HepG2 (cell line): ENCODE data around the gene SVOP. TPM values are rescaled to one million over a fixed set of nuclear protein-coding genes. Genes with fewer than 3 reads are reported as not detected.

Experiments used
- ATAC-seq: fragments of 200-7000 bp; cut with Tn5 transposase; 3 replicates; pipeline ENCODE4 v1.9.1; 2020; ENCODE audit warnings: mild to moderate bottlenecking, moderate library complexity
- BruUV-seq: library from RNA; stranded (reverse); fragments of 400-500 nt; replicated peaks from 2 replicates; lab custom pipeline; 2021; lab: Mats Ljungman, UMichigan
- CTCF ChIA-PET: fragments of 300-600 bp; formaldehyde crosslinking; extraction: SDS; loops from one replicate; lab custom pipeline; 2021; ENCODE audit warnings: low total read pairs, inconsistent platforms, low intra/inter-chr PET ratio; lab: Yijun Ruan, JAX
- POLR2A ChIA-PET: fragments of 350-600 bp; sonication (Branson Sonifier 250); formaldehyde crosslinking; loops from one replicate; lab custom pipeline; 2020; ENCODE audit warnings: antibody characterized with exemption, inconsistent platforms; lab: Yijun Ruan, JAX
- DNase-seq: peaks from one replicate; pipeline ENCODE4 v3.0.0-alpha.2; 2015; ENCODE audit warnings: low spot score
- FAIRE-seq: peaks from 3 replicates; lab custom pipeline; 2011; peaks lifted over from hg19 to GRCh38; lab: Jason Lieb, UNC
- H2AFZ ChIP-seq: one replicate; pipeline ENCODE4 v1.6.1; 2011; ENCODE audit warnings: low read length, inconsistent platforms
- H3K27ac ChIP-seq: fragments of 300-600 bp; 3 replicates; pipeline ENCODE4 v1.8.0; 2011; ENCODE audit warnings: mixed run types, mild to moderate bottlenecking, mixed read lengths, low read length, inconsistent platforms; ENCODE audit not compliant: insufficient read depth; ENCODE audit errors: extremely low read length
- H3K27me3 ChIP-seq, 2 experiments: fragments of 200-600 bp in 1 of 2; 2 replicates in 1 of 2; 3 replicates in 1 of 2; pipeline versions ENCODE4 v1.6.0 to v1.8.0; 2011; ENCODE audit warnings: low read length in 2 of 2, mild to moderate bottlenecking in 2 of 2, moderate library complexity in 2 of 2, inconsistent platforms in 1 of 2; ENCODE audit not compliant: insufficient read depth in 2 of 2, control insufficient read depth in 1 of 2
- H3K36me3 ChIP-seq, 2 experiments: fragments of 200-600 bp in 1 of 2; replicated peaks in 1 of 2; 2 replicates in 1 of 2; 3 replicates in 1 of 2; pipeline versions ENCODE4 v1.5.1 to v1.8.0; 2011; ENCODE audit warnings: low read length in 2 of 2, inconsistent platforms in 1 of 2; ENCODE audit not compliant: insufficient read depth in 2 of 2, control insufficient read depth in 1 of 2
- H3K4me1 ChIP-seq: 2 replicates; pipeline ENCODE4 v1.5.1; 2012; ENCODE audit warnings: low read length, inconsistent platforms; ENCODE audit not compliant: insufficient read depth
- H3K4me2 ChIP-seq: 2 replicates; pipeline ENCODE4 v1.6.0; 2011; ENCODE audit warnings: low read depth, low read length, inconsistent platforms
- H3K4me3 ChIP-seq, 3 experiments: fragments of 200-600 bp in 1 of 3; sonication (generic), shearing (Covaris generic) in 1 of 3; replicated peaks in 1 of 3; 2 replicates each; pipeline ENCODE4 v1.5.1; 2011 to 2016; ENCODE audit warnings: low read length in 3 of 3, inconsistent platforms in 2 of 3, low read depth in 2 of 3, mild to moderate bottlenecking in 2 of 3, control low read depth in 1 of 3, mixed read lengths in 1 of 3; ENCODE audit not compliant: insufficient read depth in 1 of 3
- H3K79me2 ChIP-seq: one replicate; pipeline ENCODE4 v1.6.1; 2011; ENCODE audit warnings: low read length, inconsistent platforms; ENCODE audit not compliant: insufficient read depth
- H3K9ac ChIP-seq: 2 replicates; pipeline ENCODE4 v1.6.0; 2011; ENCODE audit warnings: mild to moderate bottlenecking, low read depth, low read length, inconsistent platforms; ENCODE audit not compliant: insufficient read depth
- H3K9me3 ChIP-seq: 2 replicates; pipeline ENCODE4 v1.5.1; 2012; ENCODE audit warnings: mild to moderate bottlenecking, low read length
- H4K20me1 ChIP-seq: 2 replicates; pipeline ENCODE4 v1.6.0; 2011; ENCODE audit warnings: inconsistent platforms, mild to moderate bottlenecking, low read length, moderate library complexity; ENCODE audit not compliant: insufficient read depth
- ATM ChIP-seq: fragments of 450-650 bp; IDR thresholded peaks from 2 replicates; pipeline ENCODE4 v1.7.1; 2017; ENCODE audit warnings: mild to moderate bottlenecking, borderline replicate concordance
- GTF3A ChIP-seq: sonication (generic); formaldehyde crosslinking; conservative IDR thresholded peaks from 2 replicates; pipeline ENCODE4 v1.4.0; 2020; ENCODE audit warnings: mild to moderate bottlenecking, missing genetic modification reagents
- MIER2 ChIP-seq: IDR thresholded peaks from 2 replicates; pipeline ENCODE4 v1.6.1; 2016; ENCODE audit warnings: missing biosample characterization, missing genetic modification reagents
- PRMT3 ChIP-seq: sonication (generic); formaldehyde crosslinking; IDR thresholded peaks from 2 replicates; pipeline ENCODE4 v1.8.1; 2022; ENCODE audit warnings: low read depth, mild to moderate bottlenecking, moderate library complexity, missing genetic modification reagents, borderline replicate concordance
- ZNF160 ChIP-seq: sonication (generic); formaldehyde crosslinking; IDR thresholded peaks from 2 replicates; pipeline ENCODE4 v1.8.0; 2022; ENCODE audit warnings: mild to moderate bottlenecking, inconsistent platforms, missing genetic modification reagents
- ZNF552 ChIP-seq: sonication (generic); formaldehyde crosslinking; IDR thresholded peaks from 2 replicates; pipeline ENCODE4 v1.9.0; 2022; ENCODE audit warnings: missing genetic modification reagents, mild to moderate bottlenecking, borderline replicate concordance
- WGBS: methylation state at CpG from one replicate; pipeline ENCODE4 v1.1.6; 2017; ENCODE audit warnings: low lambda C conversion rate; 5-methylcytosine and 5-hydroxymethylcytosine counted together
- in situ Hi-C: cut with HindIII; loops from 2 replicates; pipeline ENCODE4 v1.10.0; 2017; ENCODE audit warnings: low pct_unique_long_range_greater_than_20kb; ENCODE audit not compliant: extremely low pct_ligation_motif_present
- intact Hi-C: fragments of 100-400 bp; cut with micrococcal nuclease; formaldehyde crosslinking; loops from one replicate; pipeline ENCODE4 v1.10.0; 2022; ENCODE audit not compliant: unreplicated experiment
- polyA plus RNA-seq, 8 experiments: library from polyadenylated mRNA; depleted of rRNA in 3 of 8; stranded (reverse) in 7 of 8; unstranded in 1 of 8; fragments of >200 nt; fragmentation: Illumina TruSeq in 4 of 8; extraction: Trizol in 4 of 8; gene quantifications; 2 replicates each; pipeline versions ENCODE4 v1.2.1 to v1.2.3, GENCODE V29; 2011 to 2016; ENCODE audit warnings: low read depth in 4 of 8, missing spikeins in 1 of 8, mixed read lengths in 1 of 8; ENCODE audit not compliant: insufficient read depth in 1 of 8
- total RNA-seq, 5 experiments: library from RNA; depleted of rRNA; stranded (reverse); fragments of >200 nt; fragmentation: Illumina TruSeq; extraction: Trizol; gene quantifications; 2 replicates each; pipeline ENCODE4 v1.2.3, GENCODE V29; 2016; ENCODE audit warnings: low read depth in 1 of 5
- TF ChIP-seq, protein P1 (sequence below): fragments of 450-650 bp; IDR thresholded peaks from 2 replicates; pipeline ENCODE4 v1.6.1; 2016
- TF ChIP-seq, protein P2 (sequence below), 2 experiments: IDR thresholded peaks; 2 replicates each; pipeline ENCODE4 v1.6.1; 2011 to 2012; ENCODE audit warnings: low read length in 2 of 2, borderline replicate concordance in 1 of 2, low read depth in 1 of 2, mild to moderate bottlenecking in 1 of 2, moderate library complexity in 1 of 2

The SVOP gene
- total and polyA plus RNA-seq, 2 of the 13 experiments (the other 11 are each of a cell fraction or from before 2014, with no cell fraction given), result not detected

DNA sequence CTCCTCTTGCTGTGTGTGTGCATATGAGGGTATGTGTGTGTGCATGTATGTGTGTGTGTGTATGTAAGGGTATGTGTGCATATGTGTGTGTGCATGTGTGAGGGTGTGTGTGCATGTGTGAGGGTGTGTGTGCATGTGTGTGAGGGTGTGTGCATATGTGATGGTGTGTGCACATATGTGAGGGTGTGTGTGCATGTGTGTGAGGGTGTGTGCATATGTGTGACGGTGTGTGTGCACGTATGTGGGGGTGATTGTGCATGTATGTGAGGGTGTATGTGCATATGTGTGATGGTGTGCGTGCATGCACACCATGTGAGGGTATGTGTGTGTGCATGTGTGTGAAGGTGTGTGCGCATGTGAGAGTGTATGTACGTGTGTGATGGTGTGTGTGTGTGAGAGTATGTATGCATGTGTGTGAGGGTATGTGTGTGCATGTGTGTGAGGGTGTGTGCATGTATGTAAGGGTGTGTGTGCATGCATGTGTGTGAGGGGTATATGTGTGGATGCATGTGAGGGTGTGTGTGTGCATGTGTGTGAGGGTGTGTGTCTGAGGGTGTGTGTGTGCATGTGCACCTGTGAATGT lies 125.6 kb downstream of the SVOP start:
- CTCF ChIA-PET, result no interaction called here
- intact Hi-C loops, result no loop called here
- peak; percentile 15 for FAIRE-seq
- no peak overlapping the region for H3K27ac ChIP-seq
- no peak for TF ChIP-seq ZNF160 (CRISPR knock-in tag)
- TF ChIP-seq PRMT3 (CRISPR knock-in tag), result no peak
- TF ChIP-seq, protein P1, sequence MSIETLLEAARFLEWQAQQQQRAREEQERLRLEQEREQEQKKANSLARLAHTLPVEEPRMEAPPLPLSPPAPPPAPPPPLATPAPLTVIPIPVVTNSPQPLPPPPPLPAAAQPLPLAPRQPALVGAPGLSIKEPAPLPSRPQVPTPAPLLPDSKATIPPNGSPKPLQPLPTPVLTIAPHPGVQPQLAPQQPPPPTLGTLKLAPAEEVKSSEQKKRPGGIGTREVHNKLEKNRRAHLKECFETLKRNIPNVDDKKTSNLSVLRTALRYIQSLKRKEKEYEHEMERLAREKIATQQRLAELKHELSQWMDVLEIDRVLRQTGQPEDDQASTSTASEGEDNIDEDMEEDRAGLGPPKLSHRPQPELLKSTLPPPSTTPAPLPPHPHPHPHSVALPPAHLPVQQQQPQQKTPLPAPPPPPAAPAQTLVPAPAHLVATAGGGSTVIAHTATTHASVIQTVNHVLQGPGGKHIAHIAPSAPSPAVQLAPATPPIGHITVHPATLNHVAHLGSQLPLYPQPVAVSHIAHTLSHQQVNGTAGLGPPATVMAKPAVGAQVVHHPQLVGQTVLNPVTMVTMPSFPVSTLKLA, result peak; percentile 78
- TF ChIP-seq, all 625 proteins: peak for 1
- H3K79me2 ChIP-seq, result no peaks in the 10 kb centered on the region
- POLR2A ChIA-PET, result no interaction called here
- H3K27me3 ChIP-seq, result no peaks in the 10 kb centered on the region
- H3K9ac ChIP-seq, result no peak overlapping the region
- no peak overlapping the region for H3K4me2 ChIP-seq
- H3K36me3 ChIP-seq, result no peaks in the 10 kb centered on the region
- in situ Hi-C loops, result no loop called here
- 47% methylated on average over 5 of the region's 5 CpGs for WGBS
- no peak overlapping the region for H2AFZ ChIP-seq
- ATAC-seq (no peak), DNase-seq (no peak)
- BruUV-seq, result no TSS peak
- no peaks in the 10 kb centered on the region for H4K20me1 ChIP-seq
- no peaks in the 10 kb centered on the region for H3K4me1 ChIP-seq
- H3K9me3 ChIP-seq, result peaks cover 3% of the 10 kb centered on the region; the same call in 1 of the 2 replicates
- H3K4me3 ChIP-seq, result no peak overlapping the region

DNA sequence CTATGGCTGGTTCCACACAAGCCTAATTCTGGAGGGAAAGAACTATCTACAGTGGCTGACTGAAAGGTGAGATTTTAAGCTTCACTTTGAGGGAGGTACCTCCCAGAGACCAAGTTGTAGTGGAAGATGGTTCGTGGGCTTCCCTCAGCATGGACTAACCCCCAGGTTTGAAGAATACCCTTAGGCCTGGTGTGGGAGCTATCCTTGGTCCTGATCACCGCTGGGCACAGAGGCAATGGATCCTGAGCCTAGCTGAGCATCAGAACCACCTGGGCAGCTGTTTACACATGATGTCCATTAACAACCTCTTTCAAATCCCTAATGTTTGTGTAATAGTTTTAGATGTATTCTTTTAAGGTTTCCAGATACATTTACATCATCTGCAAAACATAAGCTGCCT lies 130.7 kb downstream of the SVOP start:
- TF ChIP-seq GTF3A (no peak), ZNF552 (no peak), ATM (no peak), MIER2 (CRISPR knock-in tag) (peak; percentile 94)
- TF ChIP-seq, protein P2, sequence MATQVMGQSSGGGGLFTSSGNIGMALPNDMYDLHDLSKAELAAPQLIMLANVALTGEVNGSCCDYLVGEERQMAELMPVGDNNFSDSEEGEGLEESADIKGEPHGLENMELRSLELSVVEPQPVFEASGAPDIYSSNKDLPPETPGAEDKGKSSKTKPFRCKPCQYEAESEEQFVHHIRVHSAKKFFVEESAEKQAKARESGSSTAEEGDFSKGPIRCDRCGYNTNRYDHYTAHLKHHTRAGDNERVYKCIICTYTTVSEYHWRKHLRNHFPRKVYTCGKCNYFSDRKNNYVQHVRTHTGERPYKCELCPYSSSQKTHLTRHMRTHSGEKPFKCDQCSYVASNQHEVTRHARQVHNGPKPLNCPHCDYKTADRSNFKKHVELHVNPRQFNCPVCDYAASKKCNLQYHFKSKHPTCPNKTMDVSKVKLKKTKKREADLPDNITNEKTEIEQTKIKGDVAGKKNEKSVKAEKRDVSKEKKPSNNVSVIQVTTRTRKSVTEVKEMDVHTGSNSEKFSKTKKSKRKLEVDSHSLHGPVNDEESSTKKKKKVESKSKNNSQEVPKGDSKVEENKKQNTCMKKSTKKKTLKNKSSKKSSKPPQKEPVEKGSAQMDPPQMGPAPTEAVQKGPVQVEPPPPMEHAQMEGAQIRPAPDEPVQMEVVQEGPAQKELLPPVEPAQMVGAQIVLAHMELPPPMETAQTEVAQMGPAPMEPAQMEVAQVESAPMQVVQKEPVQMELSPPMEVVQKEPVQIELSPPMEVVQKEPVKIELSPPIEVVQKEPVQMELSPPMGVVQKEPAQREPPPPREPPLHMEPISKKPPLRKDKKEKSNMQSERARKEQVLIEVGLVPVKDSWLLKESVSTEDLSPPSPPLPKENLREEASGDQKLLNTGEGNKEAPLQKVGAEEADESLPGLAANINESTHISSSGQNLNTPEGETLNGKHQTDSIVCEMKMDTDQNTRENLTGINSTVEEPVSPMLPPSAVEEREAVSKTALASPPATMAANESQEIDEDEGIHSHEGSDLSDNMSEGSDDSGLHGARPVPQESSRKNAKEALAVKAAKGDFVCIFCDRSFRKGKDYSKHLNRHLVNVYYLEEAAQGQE (IDR thresholded peaks at IDR 0.05; ENCODE audit: borderline replicate concordance in 1 of 2, low read depth in 1 of 2, low read length in 2 of 2), result peak; percentile 79 to 94
- TF ChIP-seq, protein P1, result no peak
- no peak overlapping the region for H3K9ac ChIP-seq
- 50% methylated on average over 2 of the region's 2 CpGs for WGBS
- H3K27me3 ChIP-seq, result no peaks in the 10 kb centered on the region
- no peak overlapping the region for H2AFZ ChIP-seq
- CTCF ChIA-PET, result no interaction called here
- POLR2A ChIA-PET, result no interaction called here
- no peaks in the 10 kb centered on the region for H3K36me3 ChIP-seq
- no peak overlapping the region for H3K27ac ChIP-seq
- no peaks in the 10 kb centered on the region for H3K79me2 ChIP-seq
- H4K20me1 ChIP-seq, result no peaks in the 10 kb centered on the region
- no peaks in the 10 kb centered on the region for H3K4me1 ChIP-seq
- no peak overlapping the region for H3K4me3 ChIP-seq
- peaks cover 9% of the 10 kb centered on the region; the same call in 1 of the 2 replicates for H3K9me3 ChIP-seq
- FAIRE-seq (no peak), DNase-seq (no peak), ATAC-seq (no peak)
- intact Hi-C loops, result no loop called here
- in situ Hi-C loops, result no loop called here
- BruUV-seq, result no TSS peak
- H3K4me2 ChIP-seq, result no peak overlapping the region
